Kidney (tissue), 14 donors: ENCODE results near the gene IL1RAP. TPM values are rescaled to one million over a fixed set of nuclear protein-coding genes. Genes with fewer than 3 reads are reported as not detected.

Experiments
- DNase-seq, 5 donors: peaks; one replicate each; pipeline ENCODE4 v3.0.0-alpha.2; 2013 to 2020
- FAIRE-seq: peaks from 2 replicates; lab custom pipeline; 2012; peaks lifted over from hg19 to GRCh38; lab: Jason Lieb, UNC
- H3K27ac ChIP-seq, 2 donors: one replicate each; pipeline ENCODE4 v1.7.0; 2013; ENCODE audit warnings: low read depth in 2 of 2, low read length in 2 of 2, inconsistent platforms in 1 of 2
- H3K27me3 ChIP-seq: one replicate; pipeline ENCODE4 v1.7.1; 2013; ENCODE audit warnings: low read length, inconsistent platforms; ENCODE audit not compliant: control insufficient read depth, insufficient read depth
- H3K36me3 ChIP-seq, 3 donors: one replicate each; pipeline versions ENCODE4 v1.7.0 to v1.7.1; 2013; ENCODE audit warnings: low read length in 3 of 3, control low read depth in 1 of 3, inconsistent platforms in 1 of 3; ENCODE audit not compliant: insufficient read depth in 3 of 3, control insufficient read depth in 2 of 3
- H3K4me1 ChIP-seq, 3 donors: one replicate each; pipeline versions ENCODE4 v1.7.0 to v1.7.1; 2013; ENCODE audit warnings: low read length in 3 of 3, inconsistent platforms in 1 of 3, low read depth in 1 of 3; ENCODE audit not compliant: control insufficient read depth in 2 of 3, insufficient read depth in 2 of 3
- H3K4me3 ChIP-seq, 3 donors: one replicate each; pipeline versions ENCODE4 v1.7.0 to v1.8.1; 2013; ENCODE audit warnings: low read length in 3 of 3, control low read depth in 1 of 3, inconsistent platforms in 1 of 3
- H3K9ac ChIP-seq, 3 donors: one replicate each; pipeline versions ENCODE4 v1.7.0 to v1.7.1; 2013; ENCODE audit warnings: low read length in 3 of 3, control low read depth in 1 of 3, inconsistent platforms in 1 of 3
- H3K9me3 ChIP-seq, 3 donors: one replicate each; pipeline versions ENCODE4 v1.7.0 to v1.7.1; 2013; ENCODE audit warnings: low read length in 3 of 3, control low read depth in 1 of 3, inconsistent platforms in 1 of 3; ENCODE audit not compliant: control insufficient read depth in 2 of 3, insufficient read depth in 1 of 3
- CTCF ChIP-seq: IDR thresholded peaks from 3 replicates; pipeline ENCODE4 v1.5.1; 2012; ENCODE audit warnings: mild to moderate bottlenecking, moderate library complexity, borderline replicate concordance; ENCODE audit not compliant: insufficient read depth; ENCODE audit errors: extremely low read depth
- intact Hi-C: fragments of 100-400 bp; cut with DNase I; formaldehyde crosslinking; loops from one replicate; pipeline ENCODE4 v1.11.1; 2022
- polyA plus RNA-seq: library from polyadenylated mRNA; stranded (reverse); fragments of 350-450 nt; fragmentation: Illumina TruSeq; extraction: RNeasy Lipid Tissue Mini Kit (QIAGEN cat#74804); gene quantifications from one replicate; pipeline ENCODE4 v1.2.3, GENCODE V29; 2014; ENCODE audit warnings: low read depth, low replicate concordance; ENCODE audit not compliant: insufficient read depth
- total RNA-seq: library from RNA; stranded (reverse); fragmentation: NEBNext Ultra II Directional; extraction: Animal tissue kit (Norgen Biotek cat#: 25700); gene quantifications from one replicate; pipeline ENCODE4 v1.2.1, GENCODE V29; 2021
- donor health status: control.
- donor health status: control.
- donor health status: control.
- donor health status: control.
- donor health status: control.
- donor health status: DM: yes; HTN: yes; CAD: no.
- donor health status: Normal renal cell carcinoma (clear cell type).

Gene IL1RAP
- total and polyA plus RNA-seq, 2 donors from 2014 or later = 1.7 to 10.0 TPM

- no peak overlapping the region for H3K9ac ChIP-seq
- no peak for FAIRE-seq
- no peak for DNase-seq
- no peak overlapping the region for H3K27ac ChIP-seq
- no peaks in the 10 kb centered on the region for H3K9me3 ChIP-seq
- no peaks in the 10 kb centered on the region for H3K36me3 ChIP-seq
- intact Hi-C loops = no loop called here
- no peak for TF ChIP-seq CTCF
- no peaks in the 10 kb centered on the region for H3K4me1 ChIP-seq
- H3K4me3 ChIP-seq = no peak overlapping the region
- no peaks in the 10 kb centered on the region for H3K27me3 ChIP-seq
Measured at GRCh38 chr3:190556351-190556750, 42.5 kb downstream of the IL1RAP start.

- Histone ChIP-seq H3K4me3 (no peak overlapping the region), H3K9me3 (no peaks in the 10 kb centered on the region), H3K4me1 (no peaks in the 10 kb centered on the region), H3K9ac (no peak overlapping the region), H3K36me3 (no peaks in the 10 kb centered on the region), H3K27me3 (no peaks in the 10 kb centered on the region), H3K27ac (no peak overlapping the region)
- no peak for TF ChIP-seq CTCF
- FAIRE-seq (no peak), DNase-seq (no peak)
- intact Hi-C loops = no loop called here
Measured at GRCh38 chr3:190557296-190557695, 43.4 kb downstream of the IL1RAP start.

GRCh38 chr3:190558316-190558715 is 44.4 kb downstream of the IL1RAP start:
- no peak for TF ChIP-seq CTCF
- DNase-seq = no peak
- H3K9me3 ChIP-seq = no peaks in the 10 kb centered on the region
- H3K27ac ChIP-seq = no peak overlapping the region
- H3K4me1 ChIP-seq = no peaks in the 10 kb centered on the region
- no peaks in the 10 kb centered on the region for H3K36me3 ChIP-seq
- no peak overlapping the region for H3K4me3 ChIP-seq
- intact Hi-C loops = no loop called here
- FAIRE-seq = peak; percentile 19
- no peaks in the 10 kb centered on the region for H3K27me3 ChIP-seq
- H3K9ac ChIP-seq = no peak overlapping the region

GRCh38 chr3:190558796-190559195 is 44.9 kb downstream of the IL1RAP start:
- no peak for FAIRE-seq
- intact Hi-C loops = no loop called here
- H3K27ac ChIP-seq = no peak overlapping the region
- H3K36me3 ChIP-seq = no peaks in the 10 kb centered on the region
- no peaks in the 10 kb centered on the region for H3K4me1 ChIP-seq
- no peak for DNase-seq
- TF ChIP-seq CTCF = no peak
- no peak overlapping the region for H3K4me3 ChIP-seq
- no peaks in the 10 kb centered on the region for H3K27me3 ChIP-seq
- H3K9ac ChIP-seq = no peak overlapping the region
- H3K9me3 ChIP-seq = no peaks in the 10 kb centered on the region
